OCI-LY7 (cell line): ENCODE measurements around the gene RAD51B. TPM values are rescaled to one million over a fixed set of nuclear protein-coding genes. Genes with fewer than 3 reads are reported as not detected.

Experiments
- BruUV-seq: library from RNA; stranded (reverse); fragments of 400-500 nt; replicated peaks from 2 replicates; lab custom pipeline; 2021; lab: Mats Ljungman, UMichigan
- CTCF ChIA-PET: fragments of 300-600 bp; sonication (Branson Sonifier 250); formaldehyde crosslinking; loops from one replicate; lab custom pipeline; 2022; ENCODE audit warnings: antibody characterized with exemption; ENCODE audit not compliant: unreplicated experiment; lab: Charles Lee
- POLR2A ChIA-PET: fragments of 300-600 bp; sonication (Branson Sonifier 250); formaldehyde crosslinking; loops from one replicate; lab custom pipeline; 2022; ENCODE audit warnings: antibody characterized with exemption; lab: Charles Lee
- DNase-seq: peaks from one replicate; pipeline ENCODE4 v3.0.0-alpha.2; 2015; ENCODE audit warnings: low spot score
- H2AFZ ChIP-seq: fragments of 200-600 bp; sonication (generic), shearing (Covaris generic); 2 replicates; pipeline ENCODE4 v1.6.1; 2014; ENCODE audit warnings: mild to moderate bottlenecking, antibody characterized with exemption, low read length, moderate library complexity
- H3K27ac ChIP-seq: fragments of 200-600 bp; sonication (generic); 2 replicates; pipeline ENCODE4 v1.5.1; 2014; ENCODE audit warnings: mixed run types, low read depth, mild to moderate bottlenecking, moderate library complexity, low read length, inconsistent platforms; ENCODE audit not compliant: poor library complexity, severe bottlenecking
- H3K36me3 ChIP-seq: fragments of 200-600 bp; sonication (generic); 2 replicates; pipeline ENCODE4 v1.6.1; 2014; ENCODE audit warnings: mild to moderate bottlenecking, antibody characterized with exemption, low read length, moderate library complexity, mixed read lengths; ENCODE audit not compliant: insufficient read depth
- H3K4me1 ChIP-seq: fragments of 200-600 bp; sonication (generic); 2 replicates; pipeline ENCODE4 v1.5.1; 2014; ENCODE audit warnings: mild to moderate bottlenecking, low read length; ENCODE audit not compliant: insufficient read depth, poor library complexity, severe bottlenecking
- H3K4me2 ChIP-seq: fragments of 200-600 bp; sonication (generic); 2 replicates; pipeline ENCODE4 v1.6.1; 2014; ENCODE audit warnings: mild to moderate bottlenecking, low read length
- H3K4me3 ChIP-seq: fragments of 200-600 bp; sonication (generic); 2 replicates; pipeline ENCODE4 v1.5.1; 2014; ENCODE audit warnings: mild to moderate bottlenecking, low read depth, low read length; ENCODE audit not compliant: poor library complexity, severe bottlenecking
- H3K79me2 ChIP-seq: fragments of 200-600 bp; sonication (generic); 2 replicates; pipeline ENCODE4 v1.6.1; 2016; ENCODE audit warnings: low read depth, mild to moderate bottlenecking, low read length, moderate library complexity, mixed read lengths; ENCODE audit not compliant: insufficient read depth
- H3K9me2 ChIP-seq: fragments of 200-600 bp; sonication (generic); 2 replicates; pipeline ENCODE4 v1.6.1; 2016; ENCODE audit warnings: mild to moderate bottlenecking, low read length, mixed read lengths; ENCODE audit not compliant: insufficient read depth
- H3K9me3 ChIP-seq: fragments of 200-600 bp; sonication (generic); 2 replicates; pipeline ENCODE4 v1.6.1; 2014; ENCODE audit warnings: mild to moderate bottlenecking, mixed run types, low read length, mixed read lengths
- H4K20me1 ChIP-seq: fragments of 200-600 bp; sonication (generic); 2 replicates; pipeline ENCODE4 v1.6.1; 2014; ENCODE audit warnings: mild to moderate bottlenecking, antibody characterized with exemption, low read length, moderate library complexity, mixed read lengths; ENCODE audit not compliant: insufficient read depth
- CTCF ChIP-seq: fragments of 200-600 bp; sonication (generic); conservative IDR thresholded peaks from 2 replicates; pipeline ENCODE4 v1.5.1; 2014; ENCODE audit warnings: mild to moderate bottlenecking, antibody characterized with exemption, low read length, moderate library complexity, mixed read lengths
- EZH2phosphoT487 ChIP-seq: fragments of 200-600 bp; sonication (generic); IDR thresholded peaks from 2 replicates; pipeline ENCODE4 v1.6.1; 2018; ENCODE audit warnings: low read depth, borderline replicate concordance, mild to moderate bottlenecking, mixed run types, antibody characterized with exemption, low read length, moderate library complexity, mixed read lengths
- intact Hi-C: fragments of 100-400 bp; cut with micrococcal nuclease; formaldehyde crosslinking; loops from one replicate; pipeline ENCODE4 v1.10.0; 2022; ENCODE audit not compliant: unreplicated experiment
- total RNA-seq, 2 experiments: library from RNA; depleted of rRNA in 1 of 2; stranded (reverse); fragments of >200 nt in 1 of 2; shearing (Covaris generic) in 1 of 2; gene quantifications; 2 replicates each; pipeline ENCODE4 v1.2.3, GENCODE V29; 2014 to 2022

The RAD51B gene
- total RNA-seq, 2 experiments from 2014 or later, result 41.4 to 89.9 TPM

GRCh38 chr14:68146818-68147217 lies 327.2 kb downstream of the RAD51B start:
- Histone ChIP-seq H3K36me3 (no peaks in the 10 kb centered on the region), H3K79me2 (no peaks in the 10 kb centered on the region), H3K9me3 (no peaks in the 10 kb centered on the region), H3K4me1 (no peaks in the 10 kb centered on the region), H3K4me2 (no peak overlapping the region), H2AFZ (no peak overlapping the region), H4K20me1 (no peaks in the 10 kb centered on the region), H3K4me3 (no peak overlapping the region), H3K27ac (no peak overlapping the region), H3K9me2 (no peaks in the 10 kb centered on the region)
- no peak for DNase-seq
- no TSS peak for BruUV-seq
- CTCF ChIA-PET, result no interaction called here
- intact Hi-C loops, result no loop called here
- TF ChIP-seq CTCF (no peak), EZH2phosphoT487 (no peak)
- POLR2A ChIA-PET, result no interaction called here

GRCh38 chr14:68147303-68147702 lies 327.7 kb downstream of the RAD51B start:
- no peak overlapping the region for H3K4me3 ChIP-seq
- POLR2A ChIA-PET, result no interaction called here
- CTCF ChIA-PET, result no interaction called here
- H3K4me1 ChIP-seq, result no peaks in the 10 kb centered on the region
- no peak overlapping the region for H3K27ac ChIP-seq
- intact Hi-C loops, result no loop called here
- no peaks in the 10 kb centered on the region for H3K9me2 ChIP-seq
- DNase-seq, result no peak
- BruUV-seq, result no TSS peak
- H4K20me1 ChIP-seq, result no peaks in the 10 kb centered on the region
- no peaks in the 10 kb centered on the region for H3K79me2 ChIP-seq
- no peaks in the 10 kb centered on the region for H3K36me3 ChIP-seq
- H3K9me3 ChIP-seq, result no peaks in the 10 kb centered on the region
- TF ChIP-seq EZH2phosphoT487 (no peak), CTCF (no peak)
- no peak overlapping the region for H2AFZ ChIP-seq
- H3K4me2 ChIP-seq, result no peak overlapping the region

GRCh38 chr14:68148276-68148675 lies 328.7 kb downstream of the RAD51B start:
- Histone ChIP-seq H3K9me3 (no peaks in the 10 kb centered on the region), H3K79me2 (no peaks in the 10 kb centered on the region), H2AFZ (no peak overlapping the region), H3K9me2 (no peaks in the 10 kb centered on the region), H3K4me3 (no peak overlapping the region), H3K4me1 (no peaks in the 10 kb centered on the region), H3K36me3 (no peaks in the 10 kb centered on the region), H3K4me2 (no peak overlapping the region), H3K27ac (no peak overlapping the region), H4K20me1 (no peaks in the 10 kb centered on the region)
- no peak for DNase-seq
- TF ChIP-seq EZH2phosphoT487 (no peak), CTCF (no peak)
- intact Hi-C loops, result no loop called here
- BruUV-seq, result no TSS peak
- ChIA-PET CTCF (no interaction called here), POLR2A (no interaction called here)
